PC-3 (cell line): ENCODE measurements around the gene SEPTIN1. TPM values are rescaled to one million over a fixed set of nuclear protein-coding genes. Genes with fewer than 3 reads are reported as not detected.

Experiments used
- ATAC-seq: fragments of 200-7000 bp; cut with Tn5 transposase; 2 replicates; pipeline ENCODE4 v1.9.1; 2020; ENCODE audit warnings: mild to moderate bottlenecking, moderate library complexity
- BruUV-seq: library from RNA; stranded (reverse); fragments of 400-500 nt; replicated peaks from 2 replicates; lab custom pipeline; 2021; lab: Mats Ljungman, UMichigan
- CTCF ChIA-PET: fragments of 300-600 bp; sonication (Branson Sonifier 250); formaldehyde crosslinking; loops from one replicate; lab custom pipeline; 2022; ENCODE audit warnings: antibody characterized with exemption; lab: Charles Lee
- POLR2A ChIA-PET: fragments of 300-600 bp; sonication (Branson Sonifier 250); formaldehyde crosslinking; loops from one replicate; lab custom pipeline; 2022; ENCODE audit warnings: antibody characterized with exemption; ENCODE audit not compliant: unreplicated experiment; lab: Charles Lee
- DNase-seq: peaks from one replicate; pipeline ENCODE4 v3.0.0-alpha.2; 2015
- H2AFZ ChIP-seq: fragments of 300-600 bp; sonication (generic); 2 replicates; pipeline ENCODE4 v1.6.0; 2016; ENCODE audit warnings: antibody characterized with exemption, low read length
- H3F3A ChIP-seq: fragments of 300-600 bp; sonication (generic); one replicate; pipeline ENCODE4 v1.6.0; 2017; ENCODE audit warnings: antibody characterized with exemption, low read length, control low read depth, mild to moderate bottlenecking; ENCODE audit not compliant: unreplicated experiment
- H3K27ac ChIP-seq: fragments of 300-600 bp; sonication (generic); 2 replicates; pipeline ENCODE4 v1.5.1; 2016; ENCODE audit warnings: mild to moderate bottlenecking, low read length
- H3K27me3 ChIP-seq: fragments of 300-600 bp; sonication (generic); 2 replicates; pipeline ENCODE4 v1.6.1; 2016; ENCODE audit warnings: low read length, mixed read lengths
- H3K36me3 ChIP-seq: fragments of 300-600 bp; sonication (generic); 2 replicates; pipeline ENCODE4 v1.6.1; 2016; ENCODE audit warnings: low read depth, mixed run types, low read length, mixed read lengths
- H3K4me1 ChIP-seq: fragments of 300-600 bp; sonication (generic); 2 replicates; pipeline ENCODE4 v1.5.1; 2016; ENCODE audit warnings: low read length; ENCODE audit not compliant: insufficient read depth
- H3K4me2 ChIP-seq: fragments of 300-600 bp; sonication (generic); 2 replicates; pipeline ENCODE4 v1.6.0; 2016; ENCODE audit warnings: low read length
- H3K4me3 ChIP-seq: fragments of 300-600 bp; sonication (generic); 2 replicates; pipeline ENCODE4 v1.5.1; 2016; ENCODE audit warnings: mild to moderate bottlenecking, low read length, mixed read lengths
- H3K79me2 ChIP-seq: fragments of 300-600 bp; sonication (generic); 2 replicates; pipeline ENCODE4 v1.6.1; 2017; ENCODE audit warnings: low read length, mixed read lengths
- H3K9ac ChIP-seq: fragments of 300-600 bp; sonication (generic); 2 replicates; pipeline ENCODE4 v1.6.0; 2016; ENCODE audit warnings: mild to moderate bottlenecking, low read length
- H3K9me2 ChIP-seq: fragments of 300-600 bp; sonication (generic); replicated peaks from 2 replicates; pipeline ENCODE4 v1.6.1; 2016; ENCODE audit warnings: mixed run types, low read length, mixed read lengths
- H3K9me3 ChIP-seq: fragments of 300-600 bp; sonication (generic); 2 replicates; pipeline ENCODE4 v1.6.1; 2016; ENCODE audit warnings: low read length, mixed read lengths
- H4K20me1 ChIP-seq: fragments of 300-600 bp; sonication (generic); 2 replicates; pipeline ENCODE4 v1.6.1; 2016; ENCODE audit warnings: low read length, mixed read lengths
- EZH2 ChIP-seq: fragments of 300-600 bp; sonication (generic); IDR thresholded peaks from one replicate; pipeline ENCODE4 v1.6.1; 2017; ENCODE audit warnings: antibody characterized with exemption, mild to moderate bottlenecking, low read length; ENCODE audit not compliant: unreplicated experiment
- EZH2phosphoT487 ChIP-seq: fragments of 300-600 bp; sonication (generic); IDR thresholded peaks from 2 replicates; pipeline ENCODE4 v1.6.1; 2018; ENCODE audit warnings: mild to moderate bottlenecking, antibody characterized with exemption, low read length, borderline replicate concordance
- intact Hi-C: fragments of 100-400 bp; cut with micrococcal nuclease; formaldehyde crosslinking; loops from 2 replicates; pipeline ENCODE4 v1.9.0; 2023
- total RNA-seq: library from RNA; depleted of rRNA; stranded (reverse); fragments of >200 nt; gene quantifications from 2 replicates; pipeline ENCODE4 v1.2.3, GENCODE V29; 2014
- TF ChIP-seq, protein P1 (sequence below): fragments of 300-600 bp; sonication (generic); conservative IDR thresholded peaks from 2 replicates; pipeline ENCODE4 v1.5.1; 2017; ENCODE audit warnings: antibody characterized with exemption, low read depth, mild to moderate bottlenecking, low read length

SEPTIN1 gene
- total RNA-seq, 1 experiment from 2014 or later, result 0.55 TPM

DNA sequence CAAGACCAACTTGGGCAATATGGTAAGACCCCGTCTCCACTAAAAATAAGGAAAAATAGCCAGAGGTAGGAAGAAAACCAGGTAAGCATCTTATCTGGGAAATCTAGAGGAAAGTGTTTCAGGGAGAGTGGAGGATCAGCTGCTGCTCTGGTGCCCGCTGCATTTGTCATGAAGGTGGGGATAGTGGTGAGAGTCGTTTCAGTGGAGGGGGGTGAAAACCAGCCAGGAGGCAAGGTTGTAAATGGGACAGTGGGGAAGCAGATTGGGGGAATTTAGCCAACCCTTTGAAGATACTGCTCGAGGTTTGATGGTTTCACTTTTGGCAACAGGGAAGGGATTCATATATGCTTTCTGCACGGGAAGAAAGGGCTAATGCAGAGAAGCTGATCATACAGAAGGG, 38.6 kb upstream of the SEPTIN1 start:
- peaks cover 6% of the 10 kb centered on the region; the same call in 1 of the 2 replicates for H3K4me1 ChIP-seq
- H3K4me3 ChIP-seq, result no peak overlapping the region
- H3K9ac ChIP-seq, result no peak overlapping the region
- H4K20me1 ChIP-seq, result no peaks in the 10 kb centered on the region
- no peaks in the 10 kb centered on the region for H3F3A ChIP-seq
- ATAC-seq, result no peak
- ChIA-PET POLR2A (no interaction called here), CTCF (no interaction called here)
- no peaks in the 10 kb centered on the region for H3K9me2 ChIP-seq
- intact Hi-C loops, result no loop called here
- no peak overlapping the region for H3K4me2 ChIP-seq
- TF ChIP-seq EZH2phosphoT487 (no peak), EZH2 (no peak)
- TF ChIP-seq, protein P1, sequence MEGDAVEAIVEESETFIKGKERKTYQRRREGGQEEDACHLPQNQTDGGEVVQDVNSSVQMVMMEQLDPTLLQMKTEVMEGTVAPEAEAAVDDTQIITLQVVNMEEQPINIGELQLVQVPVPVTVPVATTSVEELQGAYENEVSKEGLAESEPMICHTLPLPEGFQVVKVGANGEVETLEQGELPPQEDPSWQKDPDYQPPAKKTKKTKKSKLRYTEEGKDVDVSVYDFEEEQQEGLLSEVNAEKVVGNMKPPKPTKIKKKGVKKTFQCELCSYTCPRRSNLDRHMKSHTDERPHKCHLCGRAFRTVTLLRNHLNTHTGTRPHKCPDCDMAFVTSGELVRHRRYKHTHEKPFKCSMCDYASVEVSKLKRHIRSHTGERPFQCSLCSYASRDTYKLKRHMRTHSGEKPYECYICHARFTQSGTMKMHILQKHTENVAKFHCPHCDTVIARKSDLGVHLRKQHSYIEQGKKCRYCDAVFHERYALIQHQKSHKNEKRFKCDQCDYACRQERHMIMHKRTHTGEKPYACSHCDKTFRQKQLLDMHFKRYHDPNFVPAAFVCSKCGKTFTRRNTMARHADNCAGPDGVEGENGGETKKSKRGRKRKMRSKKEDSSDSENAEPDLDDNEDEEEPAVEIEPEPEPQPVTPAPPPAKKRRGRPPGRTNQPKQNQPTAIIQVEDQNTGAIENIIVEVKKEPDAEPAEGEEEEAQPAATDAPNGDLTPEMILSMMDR, result no peak
- no peak overlapping the region for H2AFZ ChIP-seq
- H3K27me3 ChIP-seq, result no peaks in the 10 kb centered on the region
- no TSS peak for BruUV-seq
- no peaks in the 10 kb centered on the region for H3K9me3 ChIP-seq
- H3K79me2 ChIP-seq, result peaks cover 6% of the 10 kb centered on the region; the same call in 1 of the 2 replicates
- DNase-seq, result no peak
- H3K36me3 ChIP-seq, result no peaks in the 10 kb centered on the region; the same call in 1 of the 2 replicates
- H3K27ac ChIP-seq, result no peak overlapping the region

DNA sequence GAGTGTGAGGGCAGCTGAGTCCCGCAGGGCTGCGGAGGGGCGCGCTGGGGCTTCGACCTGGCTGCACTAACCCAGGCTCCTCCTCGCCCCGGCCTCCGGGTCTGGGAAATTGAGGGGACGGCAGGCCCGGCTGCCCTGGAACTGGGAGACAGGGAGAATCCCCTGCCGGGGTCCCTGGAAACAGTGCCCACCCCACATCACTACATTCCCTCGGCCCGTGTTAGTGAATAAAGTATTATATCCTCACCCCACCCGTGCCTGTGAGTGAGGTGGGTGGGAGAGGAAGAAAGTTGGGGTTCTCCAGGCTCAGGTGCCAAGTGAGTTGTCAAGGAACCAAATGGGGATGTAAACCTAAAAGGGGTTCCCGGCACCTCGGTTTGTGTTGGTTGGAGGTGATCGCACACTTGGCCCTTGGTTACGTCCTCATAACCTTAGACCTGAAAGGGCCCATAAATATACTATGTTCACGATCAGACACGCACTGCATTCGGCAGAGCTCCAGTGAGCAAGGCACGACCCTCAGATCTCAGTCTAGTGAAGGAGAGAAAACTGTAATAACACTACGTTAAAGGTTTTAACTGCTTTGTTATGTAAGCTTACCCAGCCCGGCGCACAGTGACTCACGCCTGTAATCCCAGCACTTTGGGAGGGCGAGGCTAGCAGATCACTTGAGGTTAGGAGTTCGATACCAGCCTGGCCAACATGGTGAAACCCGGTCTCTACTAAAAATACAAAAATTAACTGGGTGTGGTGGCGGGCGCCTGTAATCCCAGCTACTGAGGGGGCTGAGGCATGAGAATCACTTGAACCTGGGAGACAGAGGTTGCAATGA, 36.2 kb upstream of the SEPTIN1 start:
- Histone ChIP-seq H4K20me1 (no peaks in the 10 kb centered on the region), H3K9me2 (no peaks in the 10 kb centered on the region), H3K9ac (no peak overlapping the region), H3K79me2 (no peaks in the 10 kb centered on the region), H3K27ac (no peak overlapping the region), H3F3A (no peaks in the 10 kb centered on the region), H3K36me3 (no peaks in the 10 kb centered on the region; the same call in 1 of the 2 replicates), H3K4me1 (peaks cover 6% of the 10 kb centered on the region; the same call in 1 of the 2 replicates), H3K9me3 (no peaks in the 10 kb centered on the region), H3K4me3 (peak overlapping the region; percentile 68), H3K27me3 (no peaks in the 10 kb centered on the region), H3K4me2 (peak overlapping the region; percentile 84), H2AFZ (peak overlapping the region; percentile 69; the same call in 1 of the 2 replicates)
- ATAC-seq (no peak), DNase-seq (peak; percentile 15)
- TF ChIP-seq, protein P1, result no peak
- TF ChIP-seq EZH2phosphoT487 (no peak), EZH2 (no peak)
- CTCF ChIA-PET, result interaction anchor here (0.8 to 1.0 kb wide), 2 partner anchors 9 to 12 kb away, joined by 4 to 8 read pairs; no protein-coding TSS in a partner anchor
- POLR2A ChIA-PET, result interaction anchor here (0.5 to 0.9 kb wide), 5 partner anchors 14 to 192 kb away, joined by 3 to 18 read pairs (median 4); partner anchors contain the start of genes TBC1D10B, ZNF689 and ZNF764
- intact Hi-C loops, result no loop called here
- BruUV-seq, result TSS peak; percentile 17
